Activated naive CD8-positive, alpha-beta T cell treated with anti-CD3 and anti-CD28 coated beads, Interleukin-2, amount 10 ng/mL, durations not matched to agents 7 days and 5 days (primary cell): ENCODE measurements around the gene EGFR. TPM values are rescaled to one million over a fixed set of nuclear protein-coding genes. Genes with fewer than 3 reads are reported as not detected.

Source experiments
- ATAC-seq: fragments of 150-1000 bp; cut with Tn5 transposase; one replicate; pipeline ENCODE4 v1.10.0; 2021; ENCODE audit warnings: low read depth, moderate library complexity
- POLR2A ChIA-PET: fragments of 350-600 bp; sonication (Branson Sonifier 250); formaldehyde crosslinking; loops from one replicate; lab custom pipeline; 2021; ENCODE audit warnings: antibody characterized with exemption; lab: Charles Lee
- DNase-seq: peaks from one replicate; pipeline ENCODE4 v3.0.0; 2021
- H3K27ac Mint-ChIP-seq: one replicate; pipeline ENCODE4 v1.8.0; 2022; ENCODE audit warnings: mild to moderate bottlenecking, mixed read lengths
- H3K27me3 Mint-ChIP-seq: one replicate; pipeline ENCODE4 v1.8.0; 2022; ENCODE audit warnings: mild to moderate bottlenecking, moderate library complexity, mixed read lengths
- H3K36me3 Mint-ChIP-seq: one replicate; pipeline ENCODE4 v1.8.0; 2021; ENCODE audit warnings: mild to moderate bottlenecking, mixed read lengths
- H3K4me1 Mint-ChIP-seq: one replicate; pipeline ENCODE4 v1.8.0; 2021; ENCODE audit warnings: mixed read lengths
- H3K4me3 Mint-ChIP-seq: one replicate; pipeline ENCODE4 v1.8.0; 2022; ENCODE audit warnings: mild to moderate bottlenecking, moderate library complexity, mixed read lengths
- H3K9me3 Mint-ChIP-seq: one replicate; pipeline ENCODE4 v1.8.0; 2021; ENCODE audit warnings: mixed read lengths
- total RNA-seq, 2 experiments: library from RNA; stranded (reverse); gene quantifications; one replicate each; pipeline ENCODE4 v1.2.3, GENCODE V29; 2021

Gene EGFR
- total RNA-seq, 2 experiments from 2014 or later, result not detected

DNA sequence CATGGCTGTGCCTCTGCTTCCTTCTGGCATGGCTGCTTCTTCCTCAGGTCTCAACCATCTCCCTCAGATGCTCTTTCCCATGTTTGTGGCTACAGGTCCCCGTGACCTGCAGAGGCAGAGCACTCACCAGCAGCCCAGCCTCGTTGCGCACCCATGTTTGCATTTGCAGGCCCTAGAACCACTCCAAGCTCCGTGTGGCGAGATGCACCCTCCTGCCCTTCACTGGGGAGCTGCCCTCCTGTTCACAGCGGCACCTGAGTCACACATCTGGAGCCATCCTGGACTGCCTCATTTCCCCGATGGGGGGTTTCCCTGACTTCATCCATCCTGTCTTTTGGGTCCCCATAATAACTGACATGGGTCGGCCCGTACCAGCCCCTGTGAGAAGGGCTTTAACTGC is 35.9 kb downstream of the EGFR start:
- H3K4me3 Mint-ChIP-seq, result no peak overlapping the region
- ATAC-seq, result no peak
- peaks cover 2% of the 10 kb centered on the region for H3K9me3 Mint-ChIP-seq
- H3K36me3 Mint-ChIP-seq, result no peaks in the 10 kb centered on the region
- POLR2A ChIA-PET, result no interaction called here
- H3K27me3 Mint-ChIP-seq, result peaks cover 2% of the 10 kb centered on the region
- DNase-seq, result no peak
- H3K27ac Mint-ChIP-seq, result no peak overlapping the region
- no peaks in the 10 kb centered on the region for H3K4me1 Mint-ChIP-seq

GRCh38 chr7:55055479-55055878 is 36.7 kb downstream of the EGFR start:
- ATAC-seq (no peak), DNase-seq (no peak)
- POLR2A ChIA-PET, result no interaction called here
- no peak overlapping the region for H3K4me3 Mint-ChIP-seq
- H3K9me3 Mint-ChIP-seq, result peaks cover 2% of the 10 kb centered on the region
- H3K27ac Mint-ChIP-seq, result no peak overlapping the region
- peaks cover 2% of the 10 kb centered on the region for H3K27me3 Mint-ChIP-seq
- H3K36me3 Mint-ChIP-seq, result no peaks in the 10 kb centered on the region
- no peaks in the 10 kb centered on the region for H3K4me1 Mint-ChIP-seq

- Mint-ChIP-seq H3K36me3 (no peaks in the 10 kb centered on the region), H3K27ac (no peak overlapping the region), H3K9me3 (peaks cover 2% of the 10 kb centered on the region), H3K4me3 (no peak overlapping the region), H3K4me1 (no peaks in the 10 kb centered on the region), H3K27me3 (peaks cover 2% of the 10 kb centered on the region)
- ATAC-seq (no peak), DNase-seq (no peak)
- POLR2A ChIA-PET, result no interaction called here
These were observed 37.3 kb downstream of the EGFR start for GRCh38 chr7:55056068-55056467.

- Mint-ChIP-seq H3K4me3 (no peak overlapping the region), H3K4me1 (no peaks in the 10 kb centered on the region), H3K9me3 (peaks cover 2% of the 10 kb centered on the region), H3K27me3 (peaks cover 2% of the 10 kb centered on the region), H3K36me3 (no peaks in the 10 kb centered on the region), H3K27ac (no peak overlapping the region)
- no peak for DNase-seq
- POLR2A ChIA-PET, result no interaction called here
- no peak for ATAC-seq
These were observed 38.0 kb downstream of the EGFR start for GRCh38 chr7:55056577-55057480.

- Mint-ChIP-seq H3K27ac (no peak overlapping the region), H3K4me3 (no peak overlapping the region), H3K9me3 (peaks cover 2% of the 10 kb centered on the region), H3K4me1 (no peaks in the 10 kb centered on the region), H3K36me3 (no peaks in the 10 kb centered on the region), H3K27me3 (peaks cover 4% of the 10 kb centered on the region)
- ATAC-seq (no peak), DNase-seq (no peak)
- POLR2A ChIA-PET, result no interaction called here
These were observed 39.5 kb downstream of the EGFR start for GRCh38 chr7:55058314-55058713.

DNA sequence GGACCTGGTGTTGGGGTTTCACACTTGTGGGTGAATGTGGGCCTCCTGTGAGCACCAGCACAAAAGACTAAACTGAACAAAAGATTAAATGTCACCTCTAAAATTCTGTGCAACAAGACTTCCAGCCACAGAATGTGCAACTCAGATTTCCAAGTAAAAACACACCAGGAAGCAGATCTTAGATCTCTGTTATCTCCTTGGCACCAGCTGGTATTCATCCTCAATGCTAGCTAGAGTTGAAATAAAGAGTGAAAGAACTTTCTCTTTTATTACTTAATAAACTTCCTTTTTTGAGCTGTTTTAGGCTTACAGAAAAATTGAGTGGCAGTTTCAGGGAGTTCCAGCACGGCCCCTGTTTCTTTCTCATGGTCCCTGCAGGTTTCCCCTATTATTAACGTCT is 40.2 kb downstream of the EGFR start:
- Mint-ChIP-seq H3K27ac (no peak overlapping the region), H3K36me3 (no peaks in the 10 kb centered on the region), H3K4me3 (no peak overlapping the region), H3K27me3 (peaks cover 6% of the 10 kb centered on the region), H3K4me1 (no peaks in the 10 kb centered on the region), H3K9me3 (peaks cover 2% of the 10 kb centered on the region)
- DNase-seq (no peak), ATAC-seq (no peak)
- POLR2A ChIA-PET, result no interaction called here

GRCh38 chr7:55060085-55060484 is 41.3 kb downstream of the EGFR start:
- Mint-ChIP-seq H3K4me3 (no peak overlapping the region), H3K27ac (no peak overlapping the region), H3K4me1 (no peaks in the 10 kb centered on the region), H3K27me3 (peaks cover 6% of the 10 kb centered on the region), H3K9me3 (peaks cover 2% of the 10 kb centered on the region), H3K36me3 (no peaks in the 10 kb centered on the region)
- DNase-seq, result no peak
- POLR2A ChIA-PET, result no interaction called here
- ATAC-seq, result no peak

DNA sequence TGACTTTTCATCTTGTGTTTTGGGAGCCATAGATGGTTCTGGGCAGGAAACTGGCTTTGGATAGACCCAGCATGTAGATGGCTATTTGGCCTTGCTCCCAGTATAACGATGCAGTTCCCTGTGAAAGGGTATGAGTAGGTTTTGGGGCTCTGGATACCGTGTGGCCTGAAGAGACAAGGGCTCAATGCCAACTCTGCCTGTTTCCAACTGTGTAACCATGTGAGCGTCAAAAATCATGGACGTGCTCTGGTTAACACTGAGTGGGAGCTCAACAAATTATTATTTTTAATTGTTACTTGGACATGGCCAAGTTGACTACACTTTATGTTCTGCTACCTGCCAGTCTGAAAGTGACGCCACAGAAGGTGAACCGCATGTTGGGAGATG is 41.8 kb downstream of the EGFR start:
- Mint-ChIP-seq H3K4me1 (no peaks in the 10 kb centered on the region), H3K36me3 (no peaks in the 10 kb centered on the region), H3K9me3 (peaks cover 2% of the 10 kb centered on the region), H3K27me3 (peaks cover 6% of the 10 kb centered on the region), H3K27ac (no peak overlapping the region), H3K4me3 (no peak overlapping the region)
- ATAC-seq (no peak), DNase-seq (no peak)
- POLR2A ChIA-PET, result no interaction called here

DNA sequence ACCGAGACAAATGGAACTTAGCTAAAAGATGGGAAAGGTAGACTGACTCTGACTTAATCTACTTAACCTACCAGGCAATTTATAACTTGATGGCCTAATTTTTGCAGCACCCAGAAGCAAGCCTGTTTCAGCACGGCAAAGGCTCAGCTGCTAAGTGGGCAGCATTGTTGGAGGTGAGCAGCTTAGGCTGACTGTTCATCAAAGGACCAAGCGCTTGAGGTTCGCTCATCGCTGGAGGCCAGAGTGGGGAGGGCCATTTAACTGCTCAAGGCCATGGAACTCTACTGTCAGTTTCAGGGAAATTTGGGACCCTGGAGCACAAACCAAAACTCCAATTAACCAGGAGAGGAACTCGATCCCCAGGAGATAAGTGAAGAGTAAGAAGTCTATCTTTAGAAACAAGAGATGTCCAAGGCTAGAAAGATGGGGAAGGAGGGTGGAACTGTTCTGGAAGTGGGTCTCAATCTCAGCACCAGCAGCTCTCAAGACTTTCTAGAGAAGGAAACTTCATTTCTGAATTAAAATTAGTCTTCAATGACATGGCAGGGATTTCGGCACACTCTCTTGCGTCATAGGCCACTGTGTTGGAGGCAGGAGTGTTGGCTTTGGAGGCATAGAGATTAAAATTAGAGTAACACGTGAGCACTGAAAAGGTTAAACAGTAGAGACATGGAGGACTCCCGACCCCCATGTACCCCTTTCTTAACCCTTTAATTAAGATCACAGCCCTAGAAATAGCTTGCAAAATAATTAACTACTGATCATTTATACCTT is 43.1 kb downstream of the EGFR start:
- ATAC-seq (no peak), DNase-seq (no peak)
- no peaks in the 10 kb centered on the region for H3K36me3 Mint-ChIP-seq
- no peak overlapping the region for H3K4me3 Mint-ChIP-seq
- no peak overlapping the region for H3K27ac Mint-ChIP-seq
- peaks cover 6% of the 10 kb centered on the region for H3K27me3 Mint-ChIP-seq
- POLR2A ChIA-PET, result no interaction called here
- no peaks in the 10 kb centered on the region for H3K9me3 Mint-ChIP-seq
- H3K4me1 Mint-ChIP-seq, result no peaks in the 10 kb centered on the region

- Mint-ChIP-seq H3K4me3 (no peak overlapping the region), H3K9me3 (no peaks in the 10 kb centered on the region), H3K4me1 (no peaks in the 10 kb centered on the region), H3K27me3 (peaks cover 4% of the 10 kb centered on the region), H3K36me3 (no peaks in the 10 kb centered on the region), H3K27ac (no peak overlapping the region)
- DNase-seq (no peak), ATAC-seq (no peak)
- POLR2A ChIA-PET, result no interaction called here
These were observed 44.2 kb downstream of the EGFR start for GRCh38 chr7:55063061-55063460.

DNA sequence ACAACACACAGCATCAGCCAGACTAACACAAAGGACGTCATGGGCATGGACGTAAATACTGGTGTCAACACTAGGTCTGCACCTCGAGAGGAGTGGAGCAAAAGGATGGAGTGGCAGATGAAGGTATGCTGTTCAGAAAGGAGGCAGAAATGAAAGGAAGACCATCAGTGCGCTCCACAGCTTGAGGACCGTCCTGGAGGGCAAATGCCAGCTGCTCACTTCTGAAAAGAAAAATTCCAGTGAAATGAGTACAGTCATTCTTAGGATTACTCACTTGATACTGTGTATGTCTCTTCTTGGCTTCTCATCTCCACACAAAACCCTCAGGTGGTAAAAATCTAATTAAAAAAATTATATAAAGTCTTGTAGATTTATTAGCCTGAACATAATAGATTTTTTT is 44.8 kb downstream of the EGFR start:
- Mint-ChIP-seq H3K27ac (no peak overlapping the region), H3K4me1 (no peaks in the 10 kb centered on the region), H3K9me3 (no peaks in the 10 kb centered on the region), H3K36me3 (no peaks in the 10 kb centered on the region), H3K27me3 (peaks cover 4% of the 10 kb centered on the region), H3K4me3 (no peak overlapping the region)
- no peak for DNase-seq
- ATAC-seq, result no peak
- POLR2A ChIA-PET, result no interaction called here

- no peaks in the 10 kb centered on the region for H3K4me1 Mint-ChIP-seq
- peaks cover 6% of the 10 kb centered on the region for H3K27me3 Mint-ChIP-seq
- H3K36me3 Mint-ChIP-seq, result no peaks in the 10 kb centered on the region
- H3K9me3 Mint-ChIP-seq, result no peaks in the 10 kb centered on the region
- ATAC-seq (no peak), DNase-seq (no peak)
- H3K27ac Mint-ChIP-seq, result no peak overlapping the region
- H3K4me3 Mint-ChIP-seq, result no peak overlapping the region
- POLR2A ChIA-PET, result no interaction called here
These were observed 46.3 kb downstream of the EGFR start for GRCh38 chr7:55065079-55065478.

DNA sequence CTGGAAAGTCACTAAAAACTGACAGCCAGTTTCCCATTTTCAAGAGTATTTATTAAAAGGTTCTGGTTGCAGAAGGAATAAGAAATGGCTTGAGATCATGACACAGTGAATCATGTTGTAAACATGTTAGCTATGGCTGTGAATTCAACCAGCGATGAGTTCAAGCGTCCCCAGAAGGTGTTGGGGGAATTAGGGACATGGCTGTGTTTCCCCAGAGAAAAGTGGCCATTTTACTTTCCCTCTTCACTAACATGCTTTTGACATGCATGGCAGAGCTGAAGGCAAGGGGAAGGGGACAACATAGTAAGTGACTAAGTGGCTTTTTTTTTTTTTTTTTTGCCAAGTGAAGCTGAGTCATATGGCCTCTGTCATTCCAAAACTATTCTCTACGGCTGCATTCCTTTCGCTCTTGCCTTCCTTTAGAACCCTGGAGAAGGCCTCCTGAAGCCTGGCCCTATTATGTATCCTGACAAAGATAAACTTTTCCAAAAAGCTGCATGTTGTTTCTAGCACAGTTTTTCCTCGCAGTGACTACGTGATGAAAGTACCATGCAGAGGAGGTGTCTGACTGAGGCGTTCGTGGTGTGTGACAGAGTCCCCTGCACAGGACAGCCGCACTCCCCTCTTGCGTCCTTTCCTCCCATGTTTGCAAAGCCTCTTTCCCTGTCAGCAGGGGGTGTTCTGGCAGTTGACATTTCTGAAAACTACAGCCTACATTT is 46.9 kb downstream of the EGFR start:
- Mint-ChIP-seq H3K9me3 (no peaks in the 10 kb centered on the region), H3K36me3 (no peaks in the 10 kb centered on the region), H3K27me3 (peaks cover 6% of the 10 kb centered on the region), H3K27ac (no peak overlapping the region), H3K4me1 (no peaks in the 10 kb centered on the region), H3K4me3 (no peak overlapping the region)
- DNase-seq (no peak), ATAC-seq (no peak)
- POLR2A ChIA-PET, result no interaction called here
